Upper lobe of right lung (tissue), 1 donor: ENCODE results near the gene ACBD6. TPM values are rescaled to one million over a fixed set of nuclear protein-coding genes. Genes with fewer than 3 reads are reported as not detected.

Experiments
- ATAC-seq: fragments of 200-7000 bp; cut with Tn5 transposase; one replicate; pipeline ENCODE4 v1.9.1; 2020; ENCODE audit warnings: mild to moderate bottlenecking, moderate library complexity
- DNase-seq: peaks from one replicate; pipeline ENCODE4 v3.0.0-alpha.2; 2020
- H3K27ac ChIP-seq: fragments of 200-600 bp; one replicate; pipeline ENCODE4 v1.8.0; 2022
- H3K27me3 ChIP-seq: fragments of 200-600 bp; one replicate; pipeline ENCODE4 v1.8.0; 2022; ENCODE audit warnings: mild to moderate bottlenecking
- H3K36me3 ChIP-seq: fragments of 200-600 bp; one replicate; pipeline ENCODE4 v1.8.0; 2022
- H3K4me1 ChIP-seq: fragments of 200-600 bp; one replicate; pipeline ENCODE4 v1.8.0; 2022
- H3K4me3 ChIP-seq: fragments of 200-600 bp; one replicate; pipeline ENCODE4 v1.8.0; 2022; ENCODE audit warnings: mild to moderate bottlenecking
- H3K9me3 ChIP-seq: fragments of 200-600 bp; one replicate; pipeline ENCODE4 v1.8.0; 2022
- CTCF ChIP-seq: fragments of 200-600 bp; IDR thresholded peaks from one replicate; pipeline ENCODE4 v1.8.0; 2022; ENCODE audit warnings: antibody characterized with exemption
- intact Hi-C: fragments of 100-400 bp; cut with DNase I; formaldehyde crosslinking; loops from one replicate; pipeline ENCODE4 v1.11.0; 2022
- total RNA-seq: library from RNA; stranded (reverse); fragmentation: NEBNext Ultra II Directional; extraction: Animal tissue kit (Norgen Biotek cat#: 25700); gene quantifications from one replicate; pipeline ENCODE4 v1.2.1, GENCODE V29; 2021
- donor health status: DM: no; HTN: yes; CAD: no; lungs with severe emphysema.

Gene ACBD6
- total RNA-seq, 1 donor from 2014 or later: 33.6 TPM

GRCh38 chr1:180267761-180268555 lies 234.4 kb downstream of the ACBD6 start:
- no peak overlapping the region for H3K27ac ChIP-seq
- intact Hi-C loops: no loop called here
- H3K36me3 ChIP-seq: no peaks in the 10 kb centered on the region
- ATAC-seq: no peak
- H3K27me3 ChIP-seq: no peaks in the 10 kb centered on the region
- DNase-seq: no peak
- H3K4me3 ChIP-seq: no peak overlapping the region
- no peak for TF ChIP-seq CTCF
- no peaks in the 10 kb centered on the region for H3K4me1 ChIP-seq
- H3K9me3 ChIP-seq: no peaks in the 10 kb centered on the region

- DNase-seq (no peak), ATAC-seq (no peak)
- H3K4me3 ChIP-seq: no peak overlapping the region
- H3K36me3 ChIP-seq: no peaks in the 10 kb centered on the region
- H3K4me1 ChIP-seq: no peaks in the 10 kb centered on the region
- TF ChIP-seq CTCF: no peak
- intact Hi-C loops: no loop called here
- peaks cover 5% of the 10 kb centered on the region for H3K27me3 ChIP-seq
- H3K27ac ChIP-seq: no peak overlapping the region
- no peaks in the 10 kb centered on the region for H3K9me3 ChIP-seq
Observed at GRCh38 chr1:180267211-180267561, 235.2 kb downstream of the ACBD6 start.

- no peak for TF ChIP-seq CTCF
- Histone ChIP-seq H3K9me3 (no peaks in the 10 kb centered on the region), H3K27ac (no peak overlapping the region), H3K27me3 (peaks cover 5% of the 10 kb centered on the region), H3K36me3 (no peaks in the 10 kb centered on the region), H3K4me1 (no peaks in the 10 kb centered on the region), H3K4me3 (no peak overlapping the region)
- DNase-seq: no peak
- intact Hi-C loops: no loop called here
- no peak for ATAC-seq
Observed at GRCh38 chr1:180266275-180267210, 235.8 kb downstream of the ACBD6 start.

- Histone ChIP-seq H3K9me3 (no peaks in the 10 kb centered on the region), H3K4me1 (no peaks in the 10 kb centered on the region), H3K4me3 (no peak overlapping the region), H3K27me3 (peaks cover 5% of the 10 kb centered on the region), H3K36me3 (no peaks in the 10 kb centered on the region), H3K27ac (no peak overlapping the region)
- no peak for DNase-seq
- no peak for TF ChIP-seq CTCF
- intact Hi-C loops: no loop called here
- ATAC-seq: no peak
Observed at GRCh38 chr1:180265871-180266270, 236.5 kb downstream of the ACBD6 start.

GRCh38 chr1:180265201-180265600 lies 237.2 kb downstream of the ACBD6 start:
- no peaks in the 10 kb centered on the region for H3K4me1 ChIP-seq
- no peak overlapping the region for H3K27ac ChIP-seq
- no peaks in the 10 kb centered on the region for H3K9me3 ChIP-seq
- intact Hi-C loops: no loop called here
- ATAC-seq (no peak), DNase-seq (no peak)
- no peak overlapping the region for H3K4me3 ChIP-seq
- H3K27me3 ChIP-seq: peaks cover 9% of the 10 kb centered on the region
- no peaks in the 10 kb centered on the region for H3K36me3 ChIP-seq
- TF ChIP-seq CTCF: no peak
